22Rv1 (cell line): Measurements from ENCODE around the gene SCN8A.

Source experiments
- H3K27ac ChIP-seq: fragments of 450-650 bp; 2 replicates; pipeline ENCODE4 v1.5.1; 2017
- ZFX ChIP-seq: fragments of 450-650 bp; IDR thresholded peaks from 2 replicates; pipeline ENCODE4 v1.6.1; 2017; ENCODE audit warnings: antibody characterized with exemption, borderline replicate concordance
- TF ChIP-seq, protein P1 (sequence below): fragments of 450-650 bp; IDR thresholded peaks from 2 replicates; pipeline ENCODE4 v1.5.1; 2017; ENCODE audit warnings: mild to moderate bottlenecking

SCN8A gene

DNA sequence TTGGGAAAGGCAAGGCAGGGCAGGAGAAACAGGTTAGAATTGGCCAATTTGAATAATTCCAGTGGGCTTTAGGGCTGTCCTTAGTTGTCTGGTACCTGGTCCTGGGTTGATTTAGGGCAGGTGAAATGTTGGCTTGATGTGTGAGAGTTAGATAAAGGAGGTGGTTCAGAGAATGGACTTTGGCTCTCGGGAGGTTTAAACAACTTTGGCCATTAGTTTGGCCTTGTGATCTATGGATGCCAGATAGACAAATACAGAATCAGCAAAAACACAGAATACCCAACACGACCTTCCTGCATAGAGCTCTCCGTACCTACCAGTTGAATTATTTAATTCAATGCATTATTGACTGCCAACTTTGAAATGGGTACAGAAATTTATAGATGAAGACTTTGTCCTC, 35.1 kb downstream of the SCN8A start:
- H3K27ac ChIP-seq, result no peak overlapping the region
- TF ChIP-seq ZFX, result no peak
- TF ChIP-seq, protein P1, sequence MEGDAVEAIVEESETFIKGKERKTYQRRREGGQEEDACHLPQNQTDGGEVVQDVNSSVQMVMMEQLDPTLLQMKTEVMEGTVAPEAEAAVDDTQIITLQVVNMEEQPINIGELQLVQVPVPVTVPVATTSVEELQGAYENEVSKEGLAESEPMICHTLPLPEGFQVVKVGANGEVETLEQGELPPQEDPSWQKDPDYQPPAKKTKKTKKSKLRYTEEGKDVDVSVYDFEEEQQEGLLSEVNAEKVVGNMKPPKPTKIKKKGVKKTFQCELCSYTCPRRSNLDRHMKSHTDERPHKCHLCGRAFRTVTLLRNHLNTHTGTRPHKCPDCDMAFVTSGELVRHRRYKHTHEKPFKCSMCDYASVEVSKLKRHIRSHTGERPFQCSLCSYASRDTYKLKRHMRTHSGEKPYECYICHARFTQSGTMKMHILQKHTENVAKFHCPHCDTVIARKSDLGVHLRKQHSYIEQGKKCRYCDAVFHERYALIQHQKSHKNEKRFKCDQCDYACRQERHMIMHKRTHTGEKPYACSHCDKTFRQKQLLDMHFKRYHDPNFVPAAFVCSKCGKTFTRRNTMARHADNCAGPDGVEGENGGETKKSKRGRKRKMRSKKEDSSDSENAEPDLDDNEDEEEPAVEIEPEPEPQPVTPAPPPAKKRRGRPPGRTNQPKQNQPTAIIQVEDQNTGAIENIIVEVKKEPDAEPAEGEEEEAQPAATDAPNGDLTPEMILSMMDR, result no peak

DNA sequence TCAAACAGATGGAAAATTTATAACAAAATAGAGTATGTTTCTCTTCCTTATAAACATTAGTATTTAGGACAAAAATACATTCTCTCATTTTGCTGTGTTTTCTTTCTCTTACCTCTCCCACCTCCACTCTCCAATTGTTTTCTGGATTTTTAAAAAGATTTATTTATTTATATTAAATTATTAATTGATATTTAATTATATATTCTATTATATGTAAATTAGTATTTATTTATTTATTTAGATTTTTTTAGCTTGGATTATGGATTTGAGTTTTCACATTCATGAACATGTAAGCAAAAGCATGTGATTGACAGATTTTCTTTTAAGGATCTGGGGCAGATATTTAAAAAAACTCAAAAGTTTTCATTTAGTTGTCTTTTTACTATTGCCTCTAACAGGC, 35.6 kb downstream of the SCN8A start:
- no peak overlapping the region for H3K27ac ChIP-seq
- TF ChIP-seq, protein P1, result no peak
- no peak for TF ChIP-seq ZFX

DNA sequence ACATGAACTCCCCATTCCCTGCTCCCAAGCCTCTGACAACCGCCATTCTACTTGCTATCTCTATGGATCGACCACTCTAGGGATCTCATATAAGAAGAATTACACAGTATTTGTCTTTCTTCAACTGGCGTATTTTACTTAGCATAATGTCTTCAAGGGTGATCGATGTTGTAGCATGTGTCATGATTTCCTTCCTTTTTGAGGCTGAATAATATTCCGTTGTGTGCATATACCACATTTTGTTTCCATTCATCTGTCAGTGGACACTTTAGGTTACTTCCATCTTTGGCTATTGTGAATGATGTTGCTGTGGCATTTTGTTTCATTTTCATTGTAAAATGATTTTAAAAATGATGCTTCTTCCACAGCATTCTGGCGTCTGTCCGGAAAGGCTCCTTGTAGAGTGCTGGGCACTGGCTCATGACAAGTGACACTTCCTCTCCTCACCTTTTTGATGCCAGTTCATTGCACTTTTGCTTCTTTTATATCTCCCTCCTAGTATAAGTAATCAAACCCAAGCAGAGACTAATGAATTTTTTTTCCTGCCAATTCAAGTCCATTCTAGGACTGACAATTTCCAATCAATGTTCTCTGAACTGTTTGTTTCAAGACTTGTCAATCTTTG, 39.3 kb downstream of the SCN8A start:
- no peak for TF ChIP-seq ZFX
- TF ChIP-seq, protein P1, result no peak
- H3K27ac ChIP-seq, result no peak overlapping the region

DNA sequence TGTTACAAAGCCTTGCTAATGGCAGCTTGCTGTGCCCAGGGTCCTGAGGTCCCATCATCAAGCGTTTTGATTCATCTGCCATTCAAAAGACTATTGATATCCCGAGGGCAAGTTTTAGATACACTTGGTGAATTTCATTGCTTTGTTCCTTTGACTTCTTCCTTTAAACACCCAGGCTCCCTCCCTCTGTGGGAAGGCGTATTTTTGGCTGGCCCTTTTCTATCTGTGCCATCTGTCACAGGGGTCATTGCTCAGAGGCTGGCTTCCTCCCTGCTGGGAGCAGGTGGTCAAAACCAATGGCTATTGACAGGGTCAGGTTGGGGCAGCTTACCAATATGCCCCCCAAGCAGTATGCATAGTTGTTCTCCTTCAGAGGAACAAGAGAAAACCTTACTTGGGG, 40.0 kb downstream of the SCN8A start:
- H3K27ac ChIP-seq, result peak overlapping the region; percentile 77
- TF ChIP-seq, protein P1, result no peak
- no peak for TF ChIP-seq ZFX

DNA sequence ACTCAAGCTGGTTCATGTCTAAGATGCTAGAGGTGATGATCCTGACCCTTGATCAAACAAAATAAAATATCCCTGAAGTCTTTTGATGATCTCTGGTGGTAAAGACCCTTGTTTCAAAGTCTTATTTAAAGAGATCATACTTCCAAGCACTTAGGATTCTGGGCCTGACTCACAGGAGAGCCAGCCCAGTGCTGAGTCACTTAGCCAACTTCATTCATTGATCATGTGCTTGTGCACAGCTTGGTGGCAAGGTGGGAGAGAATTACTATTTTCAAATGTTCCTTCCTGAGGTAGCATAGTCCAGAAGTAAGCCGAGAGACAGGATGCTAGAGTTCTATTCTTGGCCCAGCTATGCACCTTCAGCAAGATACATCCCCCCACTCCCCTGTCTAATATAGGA, 40.6 kb downstream of the SCN8A start:
- peak overlapping the region; percentile 77 for H3K27ac ChIP-seq
- TF ChIP-seq, protein P1, result no peak
- TF ChIP-seq ZFX, result no peak

DNA sequence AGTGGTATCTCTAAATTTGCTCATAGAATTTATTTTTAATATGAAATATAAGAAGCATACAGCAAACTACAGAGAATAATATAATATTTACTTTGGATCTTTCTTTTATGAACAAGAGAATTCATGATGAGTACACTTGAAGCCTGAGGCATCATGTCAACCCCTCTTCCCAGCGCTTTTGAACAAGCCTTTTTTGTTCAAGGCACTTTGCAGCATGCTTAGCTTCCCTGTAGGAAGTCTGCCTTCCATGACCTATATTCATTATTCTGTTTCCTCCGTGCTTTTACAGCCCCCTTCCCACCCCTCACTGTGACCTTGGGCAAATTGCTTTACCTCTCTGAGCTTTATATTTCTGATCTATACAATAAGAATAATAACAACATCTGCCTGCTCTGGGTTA, 41.6 kb downstream of the SCN8A start:
- H3K27ac ChIP-seq, result peak overlapping the region; percentile 77

DNA sequence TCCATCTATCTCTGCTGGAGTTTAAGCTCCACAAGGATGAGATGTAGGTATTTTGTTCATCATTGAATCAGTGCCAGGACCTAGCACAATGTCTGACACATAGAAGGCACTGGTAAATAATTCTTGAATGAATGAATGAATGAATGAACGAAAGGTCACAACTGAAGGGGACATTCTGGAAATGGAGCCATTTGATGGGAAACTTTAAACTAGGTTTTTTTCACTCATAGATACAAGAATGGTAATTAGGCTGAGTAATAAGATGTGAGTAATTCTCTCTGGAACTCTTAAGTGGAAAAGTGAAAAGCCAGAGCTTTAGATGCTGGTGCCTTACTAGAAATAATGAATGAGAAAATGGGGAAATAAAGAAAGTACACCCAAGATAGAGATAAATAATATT, 44.3 kb downstream of the SCN8A start:
- no peak for TF ChIP-seq ZFX
- no peak overlapping the region for H3K27ac ChIP-seq

More for the DNA sequence above, 41.6 kb downstream of the SCN8A start:
- TF ChIP-seq, protein P1, result no peak
- TF ChIP-seq ZFX, result no peak

DNA sequence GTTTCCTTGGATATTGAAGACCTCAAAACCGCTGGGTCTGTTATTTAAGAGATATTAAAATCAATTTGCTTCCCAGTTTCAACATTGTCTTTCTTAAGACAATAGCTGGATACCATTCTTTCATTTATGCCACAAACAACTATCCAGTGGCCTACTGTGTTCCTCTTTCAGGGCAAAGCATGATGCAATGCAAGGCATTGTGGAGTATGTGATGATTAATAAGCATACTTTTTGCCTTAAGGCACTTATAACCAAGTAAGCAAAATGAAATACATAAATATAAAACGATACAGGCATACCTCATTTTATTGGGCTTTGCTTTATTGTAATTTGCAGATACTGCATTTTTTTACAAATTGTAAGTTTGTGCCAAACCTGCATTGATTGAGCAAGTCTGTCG, 45.5 kb downstream of the SCN8A start:
- no peak overlapping the region for H3K27ac ChIP-seq
- TF ChIP-seq, protein P1, result no peak
- TF ChIP-seq ZFX, result no peak
